Retinal pigment epithelial cell (primary cell): ENCODE data around the gene PABPN1L.

Experiments used
- DNase-seq: peaks from one replicate; pipeline ENCODE4 v3.0.0-alpha.2; 2010; ENCODE audit warnings: low read depth
- H3K4me3 ChIP-seq: 2 replicates; pipeline ENCODE4 v1.5.1; 2011; ENCODE audit warnings: mild to moderate bottlenecking, low read length, control low read depth, moderate library complexity
- CTCF ChIP-seq: conservative IDR thresholded peaks from 2 replicates; pipeline ENCODE4 v1.5.1; 2011; ENCODE audit warnings: low read depth, low read length, control low read depth, inconsistent platforms

Gene PABPN1L

GRCh38 chr16:88886420-88886844 is 20.0 kb upstream of the PABPN1L start:
- no peak overlapping the region for H3K4me3 ChIP-seq
- no peak for TF ChIP-seq CTCF
- DNase-seq = no peak

GRCh38 chr16:88885693-88886280 is 19.3 kb upstream of the PABPN1L start:
- TF ChIP-seq CTCF = no peak
- no peak overlapping the region for H3K4me3 ChIP-seq
- no peak for DNase-seq

GRCh38 chr16:88884569-88885271 is 18.3 kb upstream of the PABPN1L start:
- DNase-seq = no peak
- no peak for TF ChIP-seq CTCF
- no peak overlapping the region for H3K4me3 ChIP-seq

- TF ChIP-seq CTCF = no peak
Observed at GRCh38 chr16:88883946-88884345, 17.5 kb upstream of the PABPN1L start.

GRCh38 chr16:88883117-88883895 is 16.8 kb upstream of the PABPN1L start:
- no peak for TF ChIP-seq CTCF
- no peak for DNase-seq
- H3K4me3 ChIP-seq = no peak overlapping the region

More at GRCh38 chr16:88883946-88884345, 17.5 kb upstream of the PABPN1L start:
- no peak for DNase-seq
- no peak overlapping the region for H3K4me3 ChIP-seq

GRCh38 chr16:88882358-88883030 is 16.0 kb upstream of the PABPN1L start:
- TF ChIP-seq CTCF = no peak
- no peak overlapping the region for H3K4me3 ChIP-seq
- no peak for DNase-seq
